K562 (cell line): Measurements from ENCODE around the gene SRPK2. TPM values are rescaled to one million over a fixed set of nuclear protein-coding genes. Genes with fewer than 3 reads are reported as not detected.

ENCODE experiments used
- CLOCK ChIP-seq: fragments of 250-450 bp; sonication (Bioruptor Pico); IDR thresholded peaks from 2 replicates; pipeline ENCODE4 v1.4.0; 2020; ENCODE audit warnings: mild to moderate bottlenecking, moderate library complexity, borderline replicate concordance
- EGR1 ChIP-seq: fragments of 450-650 bp; conservative IDR thresholded peaks from 2 replicates; pipeline ENCODE4 v1.6.1; 2017; ENCODE audit warnings: mild to moderate bottlenecking
- EWSR1 ChIP-seq: fragments of 450-650 bp; IDR thresholded peaks from 2 replicates; pipeline ENCODE4 v1.6.1; 2018; ENCODE audit warnings: borderline replicate concordance, mild to moderate bottlenecking, low read depth, moderate library complexity; ENCODE audit not compliant: partially characterized antibody
- GABPB1 ChIP-seq: sonication (generic); formaldehyde crosslinking; IDR thresholded peaks from 2 replicates; pipeline ENCODE4 v1.8.0; 2022; ENCODE audit warnings: mild to moderate bottlenecking, missing genetic modification reagents
- GATAD2B ChIP-seq: fragments of 450-650 bp; IDR thresholded peaks from 2 replicates; pipeline ENCODE4 v1.6.1; 2017; ENCODE audit warnings: mild to moderate bottlenecking, borderline replicate concordance
- GTF2E2 ChIP-seq: fragments of 200-800 bp; sonication (Bioruptor generic); IDR thresholded peaks from 2 replicates; pipeline ENCODE4 v1.6.1; 2016; ENCODE audit warnings: missing genetic modification characterization, missing compliant biosample characterization
- KAT8 ChIP-seq: fragments of 450-650 bp; IDR thresholded peaks from 2 replicates; pipeline ENCODE4 v1.6.1; 2016; ENCODE audit warnings: low read depth, mild to moderate bottlenecking
- L3MBTL2 ChIP-seq: fragments of 450-650 bp; IDR thresholded peaks from 2 replicates; pipeline ENCODE4 v1.6.1; 2016; ENCODE audit warnings: mild to moderate bottlenecking, moderate library complexity
- MIER1 ChIP-seq: fragments of 450-650 bp; IDR thresholded peaks from 2 replicates; pipeline ENCODE4 v1.6.1; 2016; ENCODE audit warnings: antibody characterized with exemption, mild to moderate bottlenecking, low read depth
- MXI1 ChIP-seq: IDR thresholded peaks from 2 replicates; pipeline ENCODE4 v1.6.1; 2011; ENCODE audit warnings: low read depth, mild to moderate bottlenecking, improper control_type of control experiment, low read length
- MYNN ChIP-seq, 2 experiments: sonication (generic); formaldehyde crosslinking in 1 of 2; IDR thresholded peaks; 2 replicates each; pipeline versions ENCODE4 v1.5.0 to v1.6.1; 2016 to 2020; ENCODE audit warnings: antibody characterized with exemption in 1 of 2, missing genetic modification reagents in 1 of 2
- PCBP2 ChIP-seq: fragments of 200-400 bp; formaldehyde crosslinking; IDR thresholded peaks from 2 replicates; pipeline ENCODE4 v1.6.1; 2018; ENCODE audit warnings: low read length, low read depth, mild to moderate bottlenecking, moderate library complexity; ENCODE audit not compliant: poor library complexity, severe bottlenecking
- PURB ChIP-seq: sonication (generic); formaldehyde crosslinking; IDR thresholded peaks from 2 replicates; pipeline ENCODE4 v1.9.0; 2021; ENCODE audit warnings: low read depth, mild to moderate bottlenecking, missing genetic modification reagents
- RAD51 ChIP-seq: fragments of 450-650 bp; IDR thresholded peaks from 2 replicates; pipeline ENCODE4 v1.7.1; 2016; ENCODE audit warnings: low read depth, mild to moderate bottlenecking, borderline replicate concordance
- RNF2 ChIP-seq: sonication (generic); IDR thresholded peaks from 2 replicates; pipeline ENCODE4 v1.6.1; 2016
- TAF1 ChIP-seq: IDR thresholded peaks from 2 replicates; pipeline ENCODE4 v1.6.1; 2011; ENCODE audit warnings: mild to moderate bottlenecking, low read length, moderate library complexity; ENCODE audit not compliant: insufficient read depth, control insufficient read depth, severe bottlenecking; ENCODE audit errors: extremely low read depth
- YBX1 ChIP-seq: fragments of 450-650 bp; IDR thresholded peaks from 2 replicates; pipeline ENCODE4 v1.7.1; 2016; ENCODE audit warnings: mild to moderate bottlenecking
- ZNF143 ChIP-seq: sonication (generic); formaldehyde crosslinking; IDR thresholded peaks from 2 replicates; pipeline ENCODE4 v1.9.0; 2022; ENCODE audit warnings: mild to moderate bottlenecking, missing genetic modification reagents
- ZNF175 ChIP-seq: fragments of 200-800 bp; sonication (Bioruptor generic); IDR thresholded peaks from 2 replicates; pipeline ENCODE4 v1.6.1; 2016; ENCODE audit warnings: low read depth, mild to moderate bottlenecking, missing genetic modification characterization, missing compliant biosample characterization
- ZNF584 ChIP-seq: fragments of 200-800 bp; sonication (Bioruptor generic); IDR thresholded peaks from 2 replicates; pipeline ENCODE4 v1.6.1; 2016; ENCODE audit warnings: low read depth, mild to moderate bottlenecking, missing genetic modification characterization, missing compliant biosample characterization
- ZNF586 ChIP-seq: fragments of 450-650 bp; formaldehyde crosslinking; conservative IDR thresholded peaks from 2 replicates; pipeline ENCODE4 v1.4.0; 2020; ENCODE audit warnings: mild to moderate bottlenecking, moderate library complexity
- ZSCAN29 ChIP-seq: fragments of 450-650 bp; IDR thresholded peaks from 2 replicates; pipeline ENCODE4 v1.6.1; 2017
- polyA plus RNA-seq, 8 experiments: library from polyadenylated mRNA; depleted of rRNA in 4 of 8; stranded (reverse) in 5 of 8; unstranded in 3 of 8; fragments of >200 nt; fragmentation: Nextera tagmentation in 2 of 8; fragmentation: Illumina TruSeq in 1 of 8; extraction: Ambion mirVana in 2 of 8; extraction: Trizol in 1 of 8; gene quantifications; 2 replicates each; pipeline versions ENCODE4 v1.2.1 to v1.2.3, GENCODE V29; 2011 to 2014; ENCODE audit warnings: inconsistent platforms in 1 of 8, missing spikeins in 1 of 8
- total RNA-seq, 7 experiments: library from RNA; depleted of rRNA in 6 of 7; stranded (reverse); fragments of >200 nt in 6 of 7; fragmentation: Illumina TruSeq in 2 of 7; extraction: Trizol in 2 of 7; gene quantifications; 2 replicates each; pipeline versions ENCODE4 v1.2.1 to v1.2.3, GENCODE V29; 2011 to 2021; ENCODE audit warnings: low replicate concordance in 1 of 7
- TF ChIP-seq, protein P1 (sequence below): sonication (generic); formaldehyde crosslinking; IDR thresholded peaks from 2 replicates; pipeline ENCODE4 v1.8.0; 2022; ENCODE audit warnings: missing genetic modification reagents, mild to moderate bottlenecking, borderline replicate concordance

Gene SRPK2
- total and polyA plus RNA-seq, 9 of the 15 experiments (the other 6 are each of a cell fraction or from before 2014, with no cell fraction given): 21.5 to 44.7 (median 33.3) TPM

DNA sequence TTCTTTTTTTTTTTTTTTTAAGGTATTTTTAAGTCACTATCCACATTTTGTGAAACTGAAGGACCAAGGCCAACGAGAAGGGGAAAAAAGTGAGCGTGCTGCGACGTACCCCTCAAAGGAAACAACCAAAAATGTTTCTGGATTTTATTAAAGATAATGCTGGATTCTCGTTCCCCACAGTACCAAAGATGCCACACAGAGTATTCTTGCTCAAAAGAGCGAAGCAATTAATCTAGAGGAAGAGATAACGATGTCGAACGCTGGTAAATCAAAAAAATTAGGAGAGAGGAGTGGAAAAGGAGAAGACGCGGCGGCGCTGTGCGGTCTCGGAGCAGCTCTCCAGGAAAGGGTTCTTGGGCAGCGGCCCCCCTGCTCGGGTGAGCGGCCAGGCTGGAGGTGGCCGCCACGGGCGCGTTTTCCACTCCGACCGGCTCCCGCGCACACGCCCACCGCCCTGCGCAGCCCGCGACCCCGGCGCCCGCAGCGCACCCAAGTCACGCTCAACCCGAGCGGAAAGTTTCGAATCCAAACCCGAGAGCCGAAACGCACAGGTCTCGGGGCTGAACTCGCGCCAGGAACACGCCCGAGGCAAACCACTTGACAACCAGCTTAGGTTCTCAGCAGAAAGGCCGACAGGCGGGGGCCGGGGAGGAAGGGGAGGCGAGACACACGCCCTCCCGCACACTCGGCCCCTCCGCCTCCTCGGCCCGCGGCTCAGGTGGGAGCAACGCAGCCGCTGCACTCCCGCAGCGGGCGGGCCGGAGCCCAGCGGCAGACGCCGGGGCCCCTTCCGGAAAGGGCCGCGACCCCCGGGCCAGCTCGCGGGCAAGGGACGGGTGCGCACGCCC is 989 bp downstream of the SRPK2 start (continued):
- TF ChIP-seq CLOCK (no peak), GTF2E2 (tag) (peak; percentile 28; the same call in 1 of the 2 replicates), MYNN (IDR thresholded peaks at IDR 0.05) (no peak), MYNN (CRISPR knock-in tag; IDR thresholded peaks at IDR 0.05) (no peak), TAF1 (peak; percentile 16), RNF2 (no peak), ZNF586 (CRISPR knock-in tag) (no peak), GABPB1 (CRISPR knock-in tag) (no peak), EWSR1 (no peak), MIER1 (no peak), YBX1 (no peak), RAD51 (no peak), KAT8 (no peak), PURB (CRISPR knock-in tag) (no peak), MXI1 (0 out of 2 replicates have a peak, but pooled peaks have one; percentile 24), EGR1 (peak; percentile 54), ZNF175 (CRISPR knock-in tag) (0 out of 2 replicates have a peak, but pooled peaks have one; percentile 5), ZNF143 (CRISPR knock-in tag) (no peak), ZSCAN29 (peak; percentile 95), L3MBTL2 (peak; percentile 57; the same call in 1 of the 2 replicates), PCBP2 (no peak), GATAD2B (peak; percentile 39; the same call in 1 of the 2 replicates), ZNF584 (CRISPR knock-in tag) (no peak)
- TF ChIP-seq, protein P1, sequence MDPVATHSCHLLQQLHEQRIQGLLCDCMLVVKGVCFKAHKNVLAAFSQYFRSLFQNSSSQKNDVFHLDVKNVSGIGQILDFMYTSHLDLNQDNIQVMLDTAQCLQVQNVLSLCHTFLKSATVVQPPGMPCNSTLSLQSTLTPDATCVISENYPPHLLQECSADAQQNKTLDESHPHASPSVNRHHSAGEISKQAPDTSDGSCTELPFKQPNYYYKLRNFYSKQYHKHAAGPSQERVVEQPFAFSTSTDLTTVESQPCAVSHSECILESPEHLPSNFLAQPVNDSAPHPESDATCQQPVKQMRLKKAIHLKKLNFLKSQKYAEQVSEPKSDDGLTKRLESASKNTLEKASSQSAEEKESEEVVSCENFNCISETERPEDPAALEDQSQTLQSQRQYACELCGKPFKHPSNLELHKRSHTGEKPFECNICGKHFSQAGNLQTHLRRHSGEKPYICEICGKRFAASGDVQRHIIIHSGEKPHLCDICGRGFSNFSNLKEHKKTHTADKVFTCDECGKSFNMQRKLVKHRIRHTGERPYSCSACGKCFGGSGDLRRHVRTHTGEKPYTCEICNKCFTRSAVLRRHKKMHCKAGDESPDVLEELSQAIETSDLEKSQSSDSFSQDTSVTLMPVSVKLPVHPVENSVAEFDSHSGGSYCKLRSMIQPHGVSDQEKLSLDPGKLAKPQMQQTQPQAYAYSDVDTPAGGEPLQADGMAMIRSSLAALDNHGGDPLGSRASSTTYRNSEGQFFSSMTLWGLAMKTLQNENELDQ (CRISPR knock-in tag): no peak
